OCI-LY3 (cell line): ENCODE data around the gene EFNB1.

Source experiments
- H2AFZ ChIP-seq: fragments of 200-600, 300-600 bp; shearing (Covaris generic); 2 replicates; pipeline ENCODE4 v1.6.0; 2014; ENCODE audit warnings: antibody characterized with exemption, low read depth, low read length
- H3K27ac ChIP-seq: fragments of 200-600, 300-600 bp; sonication (generic); 2 replicates; pipeline ENCODE4 v1.5.1; 2014; ENCODE audit warnings: mild to moderate bottlenecking, low read length, moderate library complexity, mixed read lengths
- H3K27me3 ChIP-seq: fragments of 200-600, 300-600 bp; sonication (generic); 2 replicates; pipeline ENCODE4 v1.6.1; 2014; ENCODE audit warnings: low read depth, low read length, mixed read lengths
- H3K36me3 ChIP-seq: fragments of 200-600, 300-600 bp; sonication (generic); replicated peaks from 2 replicates; pipeline ENCODE3; 2014; ENCODE audit warnings: low read depth, low read length, mixed read lengths
- H3K4me1 ChIP-seq: fragments of 300-600, 200-600 bp; sonication (generic); 2 replicates; pipeline ENCODE4 v1.6.1; 2014; ENCODE audit warnings: low read length, mixed read lengths
- H3K4me2 ChIP-seq: fragments of 200-600, 300-600 bp; sonication (generic); 2 replicates; pipeline ENCODE4 v1.6.1; 2014; ENCODE audit warnings: low read length, mixed read lengths
- H3K4me3 ChIP-seq: fragments of 300-600, 200-600 bp; sonication (generic); 2 replicates; pipeline ENCODE4 v1.5.1; 2014; ENCODE audit warnings: antibody characterized with exemption, mild to moderate bottlenecking, low read length, moderate library complexity
- H3K79me2 ChIP-seq: fragments of 300-600, 200-600 bp; shearing (Covaris generic); 2 replicates; pipeline ENCODE4 v1.6.1; 2014; ENCODE audit warnings: mild to moderate bottlenecking, low read length, mixed read lengths
- H3K9ac ChIP-seq: fragments of 300-600, 200-600 bp; shearing (Covaris generic); 2 replicates; pipeline ENCODE4 v1.6.0; 2014; ENCODE audit warnings: mild to moderate bottlenecking, low read length, moderate library complexity
- H3K9me3 ChIP-seq: fragments of 200-600, 300-600 bp; shearing (Covaris generic); 2 replicates; pipeline ENCODE4 v1.6.1; 2014; ENCODE audit warnings: low read length, mixed read lengths; ENCODE audit not compliant: insufficient read depth
- H4K20me1 ChIP-seq: fragments of 200-600, 300-600 bp; sonication (generic); 2 replicates; pipeline ENCODE4 v1.6.1; 2016; ENCODE audit warnings: low read length, mixed read lengths; ENCODE audit not compliant: insufficient read depth
- CTCF ChIP-seq: fragments of 200-600, 300-600 bp; sonication (generic); IDR thresholded peaks from 2 replicates; pipeline ENCODE4 v1.5.1; 2014; ENCODE audit warnings: antibody characterized with exemption, low read length, low read depth
- EZH2phosphoT487 ChIP-seq: fragments of 200-600 bp; shearing (Covaris generic); IDR thresholded peaks from 2 replicates; pipeline ENCODE4 v1.6.1; 2018; ENCODE audit warnings: antibody characterized with exemption, mixed run types, low read depth

Gene EFNB1

GRCh38 chrX:68842351-68842750 lies 13.5 kb downstream of the EFNB1 start:
- H3K79me2 ChIP-seq: no peaks in the 10 kb centered on the region
- no peak overlapping the region for H2AFZ ChIP-seq
- H3K27me3 ChIP-seq: no peaks in the 10 kb centered on the region
- H3K9ac ChIP-seq: no peak overlapping the region
- TF ChIP-seq EZH2phosphoT487: no peak
- H3K4me3 ChIP-seq: no peak overlapping the region
- no peak overlapping the region for H3K27ac ChIP-seq
- no peaks in the 10 kb centered on the region for H3K36me3 ChIP-seq
- H3K9me3 ChIP-seq: no peaks in the 10 kb centered on the region
- no peaks in the 10 kb centered on the region for H4K20me1 ChIP-seq
- no peak overlapping the region for H3K4me2 ChIP-seq
- no peaks in the 10 kb centered on the region for H3K4me1 ChIP-seq

GRCh38 chrX:68842781-68843581 lies 14.2 kb downstream of the EFNB1 start:
- H3K27me3 ChIP-seq: no peaks in the 10 kb centered on the region
- no peak overlapping the region for H3K27ac ChIP-seq
- H4K20me1 ChIP-seq: no peaks in the 10 kb centered on the region
- no peak overlapping the region for H3K4me2 ChIP-seq
- no peak overlapping the region for H3K9ac ChIP-seq
- H3K4me3 ChIP-seq: no peak overlapping the region
- no peaks in the 10 kb centered on the region for H3K36me3 ChIP-seq
- H3K9me3 ChIP-seq: no peaks in the 10 kb centered on the region
- no peaks in the 10 kb centered on the region for H3K4me1 ChIP-seq
- H2AFZ ChIP-seq: no peak overlapping the region
- TF ChIP-seq EZH2phosphoT487: no peak
- TF ChIP-seq CTCF: no peak
- H3K79me2 ChIP-seq: no peaks in the 10 kb centered on the region

- Histone ChIP-seq H3K4me2 (no peak overlapping the region), H2AFZ (no peak overlapping the region), H3K4me1 (no peaks in the 10 kb centered on the region), H3K36me3 (no peaks in the 10 kb centered on the region), H4K20me1 (no peaks in the 10 kb centered on the region), H3K4me3 (no peak overlapping the region), H3K27ac (no peak overlapping the region), H3K9me3 (no peaks in the 10 kb centered on the region), H3K79me2 (no peaks in the 10 kb centered on the region), H3K9ac (no peak overlapping the region), H3K27me3 (no peaks in the 10 kb centered on the region)
- TF ChIP-seq EZH2phosphoT487: no peak
- no peak for TF ChIP-seq CTCF
Measured at GRCh38 chrX:68843992-68844391, 15.2 kb downstream of the EFNB1 start.

- H3K36me3 ChIP-seq: no peaks in the 10 kb centered on the region
- no peak overlapping the region for H3K4me2 ChIP-seq
- TF ChIP-seq CTCF: no peak
- no peak for TF ChIP-seq EZH2phosphoT487
- no peak overlapping the region for H3K4me3 ChIP-seq
- H4K20me1 ChIP-seq: no peaks in the 10 kb centered on the region
- no peaks in the 10 kb centered on the region for H3K27me3 ChIP-seq
- H3K27ac ChIP-seq: no peak overlapping the region
- no peak overlapping the region for H3K9ac ChIP-seq
- H3K9me3 ChIP-seq: no peaks in the 10 kb centered on the region
- no peaks in the 10 kb centered on the region for H3K79me2 ChIP-seq
- H2AFZ ChIP-seq: no peak overlapping the region
- H3K4me1 ChIP-seq: no peaks in the 10 kb centered on the region
Measured at GRCh38 chrX:68844581-68844980, 15.8 kb downstream of the EFNB1 start.
